GM12891 (cell line): Measurements from ENCODE around the gene RGS17.

ENCODE experiments used
- POLR2A ChIP-seq: IDR thresholded peaks from 2 replicates; pipeline ENCODE4 v1.6.1; 2011; ENCODE audit warnings: low read depth, low read length, control low read depth
- TAF1 ChIP-seq: IDR thresholded peaks from 2 replicates; pipeline ENCODE4 v1.6.1; 2011; ENCODE audit warnings: low read depth, low read length, control low read depth

GRCh38 chr6:153074761-153075160, 56.3 kb downstream of the RGS17 start:
- TF ChIP-seq TAF1, result no peak
- no peak for TF ChIP-seq POLR2A
